A549 treated with DMSO at 1 μM for 4 hours (cell line): ENCODE data around the gene CDH20. TPM values are rescaled to one million over a fixed set of nuclear protein-coding genes. Genes with fewer than 3 reads are reported as not detected.

ENCODE experiments used
- total RNA-seq: library from RNA; stranded (reverse); fragments of 200-300 nt; extraction: Qiagen RNA extraction; gene quantifications from 5 replicates; pipeline ENCODE4 v1.2.3, GENCODE V29; 2022; ENCODE audit warnings: low read depth

Gene CDH20
- total RNA-seq: not detected in 5 replicates

DNA sequence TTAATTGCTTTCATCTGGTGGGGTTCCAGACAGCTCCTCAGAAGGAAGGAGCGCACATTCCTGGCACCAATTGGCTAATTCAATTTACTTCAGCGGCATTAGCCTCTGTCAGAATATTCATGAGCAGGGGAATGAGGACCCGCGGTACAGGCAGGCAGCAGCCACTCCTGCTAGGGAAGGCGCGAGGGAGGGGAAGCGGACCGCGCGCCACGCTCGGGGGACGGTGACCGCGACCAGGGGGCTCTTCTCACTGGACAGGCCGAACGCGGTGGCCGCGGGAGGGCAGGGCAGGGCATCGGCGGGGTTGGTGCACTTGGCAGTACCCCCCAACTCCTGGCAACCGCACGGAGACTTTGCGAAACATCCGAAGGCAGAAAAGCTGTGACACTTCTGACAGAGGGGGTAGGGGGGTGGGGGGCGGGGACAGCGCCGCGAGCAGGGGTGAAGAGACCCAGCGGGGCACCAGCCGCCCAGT is at the start of gene CDH20:
TSS of gene CDH20 (plus strand) at position 160 of the 475 bp plus-strand sequence.

